Left ventricle myocardium inferior (tissue), 1 donor: ENCODE results near the gene IRF8. TPM values are rescaled to one million over a fixed set of nuclear protein-coding genes. Genes with fewer than 3 reads are reported as not detected.

Experiments
- DNase-seq: peaks from one replicate; pipeline ENCODE4 v3.0.0-alpha.2; 2020
- H3K27ac ChIP-seq: fragments of 200-600 bp; replicated peaks from 2 replicates; pipeline ENCODE4 v1.8.0; 2021
- H3K27me3 ChIP-seq: fragments of 200-600 bp; 2 replicates; pipeline ENCODE4 v1.8.0; 2021; ENCODE audit warnings: low read depth
- H3K36me3 ChIP-seq: fragments of 200-600 bp; 2 replicates; pipeline ENCODE4 v1.8.0; 2021
- H3K4me1 ChIP-seq: fragments of 200-600 bp; 2 replicates; pipeline ENCODE4 v1.8.0; 2021
- H3K4me3 ChIP-seq: fragments of 200-600 bp; 2 replicates; pipeline ENCODE4 v1.8.0; 2021; ENCODE audit warnings: mild to moderate bottlenecking, moderate library complexity
- H3K9me3 ChIP-seq: fragments of 200-600 bp; replicated peaks from 2 replicates; pipeline ENCODE4 v1.8.0; 2021
- CTCF ChIP-seq: fragments of 200-600 bp; IDR thresholded peaks from 2 replicates; pipeline ENCODE4 v1.8.0; 2021; ENCODE audit warnings: antibody characterized with exemption, mild to moderate bottlenecking, borderline replicate concordance
- intact Hi-C: fragments of 100-400 bp; cut with micrococcal nuclease; formaldehyde crosslinking; loops from one replicate; pipeline ENCODE4 v1.11.0; 2022
- total RNA-seq: library from RNA; stranded (reverse); fragmentation: NEBNext Ultra II Directional; extraction: Animal tissue kit (Norgen Biotek cat#: 25700); gene quantifications from one replicate; pipeline ENCODE4 v1.2.1, GENCODE V29; 2021
- donor health status: DM: no; HTN: yes; CAD: no; lungs with severe emphysema.

IRF8 gene
- total RNA-seq, 1 donor from 2014 or later, result 2.7 TPM

GRCh38 chr16:85952197-85952596 is 53.2 kb downstream of the IRF8 start:
- no peak overlapping the region for H3K27ac ChIP-seq
- peaks cover 96% of the 10 kb centered on the region for H3K27me3 ChIP-seq
- intact Hi-C loops, result no loop called here
- DNase-seq, result no peak
- TF ChIP-seq CTCF, result no peak
- H3K36me3 ChIP-seq, result no peaks in the 10 kb centered on the region
- no peaks in the 10 kb centered on the region for H3K9me3 ChIP-seq
- no peaks in the 10 kb centered on the region for H3K4me1 ChIP-seq
- no peak overlapping the region for H3K4me3 ChIP-seq

- Histone ChIP-seq H3K36me3 (no peaks in the 10 kb centered on the region), H3K4me3 (no peak overlapping the region), H3K4me1 (no peaks in the 10 kb centered on the region), H3K9me3 (no peaks in the 10 kb centered on the region), H3K27me3 (peaks cover 94% of the 10 kb centered on the region), H3K27ac (no peak overlapping the region)
- TF ChIP-seq CTCF, result no peak
- intact Hi-C loops, result no loop called here
- no peak for DNase-seq
Measured at GRCh38 chr16:85952811-85953210, 53.8 kb downstream of the IRF8 start.

GRCh38 chr16:85954927-85955519 is 56.1 kb downstream of the IRF8 start:
- intact Hi-C loops, result no loop called here
- Histone ChIP-seq H3K36me3 (no peaks in the 10 kb centered on the region), H3K27me3 (peaks cover 73% of the 10 kb centered on the region), H3K4me1 (no peaks in the 10 kb centered on the region), H3K27ac (no peak overlapping the region), H3K9me3 (no peaks in the 10 kb centered on the region), H3K4me3 (no peak overlapping the region)
- no peak for DNase-seq
- no peak for TF ChIP-seq CTCF

DNA sequence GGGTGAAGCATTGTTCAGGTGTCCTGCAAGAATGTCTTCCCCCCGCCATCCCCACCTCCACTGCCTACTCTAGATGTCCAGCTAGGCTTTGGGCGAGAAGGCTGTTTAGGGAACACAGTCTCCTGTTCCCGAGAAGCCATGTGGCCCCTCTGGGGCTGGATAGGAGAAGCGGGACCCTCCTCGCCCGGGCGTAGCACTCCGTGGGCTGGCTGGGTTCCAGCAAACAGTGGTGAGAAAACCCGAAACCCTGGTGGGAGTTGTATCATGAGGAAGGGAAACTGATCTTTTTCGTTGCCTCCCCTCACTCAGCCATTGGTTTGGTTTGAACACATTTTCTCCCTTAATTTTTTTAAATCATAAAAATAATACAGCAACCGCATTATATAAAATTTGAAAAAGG is 56.6 kb downstream of the IRF8 start:
- Histone ChIP-seq H3K4me1 (peaks cover 5% of the 10 kb centered on the region), H3K36me3 (no peaks in the 10 kb centered on the region), H3K27ac (no peak overlapping the region), H3K9me3 (no peaks in the 10 kb centered on the region), H3K4me3 (no peak overlapping the region), H3K27me3 (peaks cover 67% of the 10 kb centered on the region)
- intact Hi-C loops, result no loop called here
- no peak for TF ChIP-seq CTCF
- no peak for DNase-seq

DNA sequence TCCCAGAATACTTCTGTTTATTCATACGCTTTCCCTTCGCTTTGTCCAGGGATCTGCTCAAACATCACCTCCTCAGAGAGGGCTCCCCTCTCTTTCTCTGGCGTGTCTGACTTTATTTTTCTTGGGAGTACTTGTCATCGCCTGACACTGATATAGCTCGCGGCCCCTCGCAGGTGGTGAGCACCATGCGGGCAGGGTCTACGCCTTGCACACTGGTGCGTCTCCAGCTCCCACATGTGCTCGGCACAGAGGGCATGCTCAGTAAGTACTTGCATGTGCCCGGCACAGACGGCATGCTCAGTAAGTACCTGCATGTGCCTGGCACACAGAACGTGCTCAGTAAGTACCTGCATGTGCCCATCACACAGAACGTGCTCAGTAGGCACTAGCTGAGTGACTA is 57.5 kb downstream of the IRF8 start:
- intact Hi-C loops, result no loop called here
- H3K9me3 ChIP-seq, result no peaks in the 10 kb centered on the region
- H3K36me3 ChIP-seq, result no peaks in the 10 kb centered on the region
- H3K4me1 ChIP-seq, result peaks cover 8% of the 10 kb centered on the region
- H3K27me3 ChIP-seq, result peaks cover 59% of the 10 kb centered on the region
- H3K27ac ChIP-seq, result no peak overlapping the region
- H3K4me3 ChIP-seq, result no peak overlapping the region
- DNase-seq, result no peak
- no peak for TF ChIP-seq CTCF
